HFFc6 (cell line): Measurements from ENCODE around the gene ZFYVE19. TPM values are rescaled to one million over a fixed set of nuclear protein-coding genes. Genes with fewer than 3 reads are reported as not detected.
A peak's percentile ranks its signal among the peaks of the same experiment; 100 is the strongest.

Source experiments
- DNase-seq: peaks from one replicate; pipeline ENCODE4 v3.0.0-alpha.2; 2018
- H3K27ac Mint-ChIP-seq: 2 replicates; pipeline ENCODE4 v1.8.0; 2020; ENCODE audit warnings: mild to moderate bottlenecking, mixed read lengths
- H3K27me3 Mint-ChIP-seq: 2 replicates; pipeline ENCODE4 v1.8.0; 2021; ENCODE audit warnings: mild to moderate bottlenecking, moderate library complexity, mixed read lengths; ENCODE audit not compliant: insufficient read depth
- H3K36me3 Mint-ChIP-seq: 2 replicates; pipeline ENCODE4 v1.8.0; 2021; ENCODE audit warnings: low read depth, mixed read lengths
- H3K4me1 Mint-ChIP-seq: 2 replicates; pipeline ENCODE4 v1.8.0; 2020; ENCODE audit warnings: low read depth, mixed read lengths
- H3K4me3 Mint-ChIP-seq: 2 replicates; pipeline ENCODE4 v1.8.0; 2020; ENCODE audit warnings: mild to moderate bottlenecking, moderate library complexity, mixed read lengths
- H3K9me3 Mint-ChIP-seq: 2 replicates; pipeline ENCODE4 v1.8.0; 2020; ENCODE audit warnings: mild to moderate bottlenecking, mixed read lengths
- CTCF ChIP-seq: fragments of 200-600 bp; sonication (generic); IDR thresholded peaks from 2 replicates; pipeline ENCODE4 v1.5.0; 2021; ENCODE audit warnings: antibody characterized with exemption, mild to moderate bottlenecking
- long read RNA-seq: library from polyadenylated mRNA; unstranded; transcript quantifications from one replicate; pipeline ENCODE4 v2.0.0, GENCODE V29; 2019
- total RNA-seq, 6 experiments: library from RNA; stranded (reverse); fragmentation: NEBNext Ultra II Directional; extraction: Animal tissue kit (Norgen Biotek cat#: 25700); gene quantifications; 2 replicates in 1 of 6; 3 replicates in 5 of 6; pipeline ENCODE4 v1.2.3, GENCODE V29; 2021

Gene ZFYVE19
- 10 to 100 TPM; 10.7 to 13.5 (median 12.1) TPM for total RNA-seq
- long read RNA-seq, partial matches to known transcripts: 0 of 6 reads
- long read RNA-seq, other reads (novel, unspliced or antisense): 2 of 6 reads

- Mint-ChIP-seq H3K27ac (peak within 1 kb of the TSS; percentile 94), H3K4me1 (peaks cover 18% of the 10 kb centered on the region), H3K4me3 (peak within 1 kb of the TSS; percentile 98), H3K36me3 (peaks cover 4% of the 10 kb centered on the region), H3K27me3 (no peaks in the 10 kb centered on the region), H3K9me3 (no peaks in the 10 kb centered on the region)
- DNase-seq: peak; percentile 98
- TF ChIP-seq CTCF: peak; percentile 32
Measured at GRCh38 chr15:40807028-40807887, at the start of gene ZFYVE19, which contains the start of gene DNAJC17. Gene ZFYVE19, plus strand, starts transcription at chr15:40807089. Its CDS starts 501 bp downstream, at chr15:40807590. Gene DNAJC17, minus strand, starts transcription at chr15:40807473. Its CDS starts 27 bp downstream, at chr15:40807446.

- TF ChIP-seq CTCF: no peak
- Mint-ChIP-seq H3K9me3 (no peaks in the 10 kb centered on the region), H3K27me3 (peaks cover 3% of the 10 kb centered on the region), H3K4me3 (no peak overlapping the region), H3K27ac (no peak overlapping the region), H3K36me3 (no peaks in the 10 kb centered on the region), H3K4me1 (peaks cover 21% of the 10 kb centered on the region)
- DNase-seq: no peak
Measured at GRCh38 chr15:40759961-40760360, 46.9 kb upstream of the ZFYVE19 start.

GRCh38 chr15:40762919-40763800 is 43.7 kb upstream of the ZFYVE19 start:
- no peak for TF ChIP-seq CTCF
- Mint-ChIP-seq H3K4me1 (peaks cover 39% of the 10 kb centered on the region), H3K27me3 (peaks cover 3% of the 10 kb centered on the region), H3K36me3 (no peaks in the 10 kb centered on the region), H3K27ac (peak overlapping the region; percentile 56), H3K4me3 (peak overlapping the region; percentile 85), H3K9me3 (no peaks in the 10 kb centered on the region)
- DNase-seq: no peak

GRCh38 chr15:40763801-40764628 is 42.9 kb upstream of the ZFYVE19 start, which contains the start of gene GCHFR:
Gene GCHFR, plus strand, starts transcription at chr15:40764068. Its CDS starts 113 bp downstream, at chr15:40764181.
- Mint-ChIP-seq H3K4me1 (peaks cover 39% of the 10 kb centered on the region), H3K36me3 (no peaks in the 10 kb centered on the region), H3K9me3 (no peaks in the 10 kb centered on the region), H3K4me3 (peak within 1 kb of the TSS; percentile 85), H3K27me3 (peaks cover 3% of the 10 kb centered on the region), H3K27ac (peak within 1 kb of the TSS; percentile 56)
- peak; percentile 44 for DNase-seq
- TF ChIP-seq CTCF: peak; percentile 71
